Parathyroid adenoma (tissue), 2 donors: ENCODE data around the gene SPACA4.

Experiments
- H2AFZ ChIP-seq: fragments of 300-600 bp; sonication (generic); one replicate; pipeline ENCODE4 v1.7.0; 2017; ENCODE audit warnings: antibody characterized with exemption, mild to moderate bottlenecking
- H3K27ac ChIP-seq: fragments of 300-600 bp; sonication (generic); one replicate; pipeline ENCODE4 v1.7.0; 2017
- H3K27me3 ChIP-seq: fragments of 300-600 bp; sonication (generic); one replicate; pipeline ENCODE4 v1.7.0; 2017; ENCODE audit warnings: low read length; ENCODE audit not compliant: control insufficient read depth, insufficient read depth
- H3K36me3 ChIP-seq: fragments of 300-600 bp; sonication (generic); one replicate; pipeline ENCODE4 v1.7.0; 2017; ENCODE audit warnings: low read length; ENCODE audit not compliant: control insufficient read depth, insufficient read depth
- H3K4me1 ChIP-seq: fragments of 300-600 bp; sonication (generic); one replicate; pipeline ENCODE4 v1.7.0; 2017; ENCODE audit warnings: control low read depth
- H3K4me2 ChIP-seq: fragments of 300-600 bp; sonication (generic); one replicate; pipeline ENCODE4 v1.7.0; 2017; ENCODE audit warnings: low read length
- H3K4me3 ChIP-seq: fragments of 300-600 bp; sonication (generic); one replicate; pipeline ENCODE4 v1.7.0; 2017; ENCODE audit warnings: low read depth, low read length
- H3K79me2 ChIP-seq: fragments of 300-600 bp; sonication (generic); one replicate; pipeline ENCODE4 v1.7.0; 2017; ENCODE audit warnings: control low read depth
- H3K9ac ChIP-seq: fragments of 300-600 bp; sonication (generic); one replicate; pipeline ENCODE4 v1.7.0; 2017; ENCODE audit warnings: mild to moderate bottlenecking
- H3K9me3 ChIP-seq: fragments of 300-600 bp; sonication (generic); one replicate; pipeline ENCODE4 v1.7.0; 2017; ENCODE audit warnings: low read length; ENCODE audit not compliant: control insufficient read depth
- TF ChIP-seq, protein P1 (sequence below): fragments of 300-600 bp; sonication (generic); IDR thresholded peaks from one replicate; pipeline ENCODE4 v1.7.0; 2017; ENCODE audit warnings: antibody characterized with exemption, mild to moderate bottlenecking
- donor health status: primary hyperparathyroidism.

SPACA4 gene

DNA sequence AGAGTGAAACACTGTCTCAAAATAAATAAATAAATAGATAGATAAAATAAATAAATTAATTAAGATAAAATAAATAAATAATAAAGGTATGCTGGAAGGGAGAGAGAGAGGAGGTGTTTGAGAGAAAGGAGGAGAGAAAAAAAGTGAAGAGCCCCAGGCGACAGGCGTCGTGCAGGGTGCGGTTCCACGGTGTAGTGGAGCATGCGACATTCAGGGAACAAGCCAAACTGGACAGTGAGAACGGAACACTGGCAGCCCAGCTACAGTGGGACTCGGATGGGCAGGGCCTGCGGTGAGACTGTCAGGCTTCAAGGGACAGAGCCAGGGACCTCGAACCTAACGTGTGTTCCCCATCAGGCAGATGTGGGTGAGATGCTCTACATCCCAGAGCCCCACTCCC is 45.1 kb upstream of the SPACA4 start:
- Histone ChIP-seq H3K4me1 (peaks cover 4% of the 10 kb centered on the region), H3K79me2 (peaks cover 7% of the 10 kb centered on the region), H3K4me2 (no peak overlapping the region), H3K4me3 (no peak overlapping the region), H3K27ac (no peak overlapping the region), H3K9me3 (no peaks in the 10 kb centered on the region), H3K9ac (no peak overlapping the region), H2AFZ (no peak overlapping the region), H3K36me3 (no peaks in the 10 kb centered on the region), H3K27me3 (no peaks in the 10 kb centered on the region)
- TF ChIP-seq, protein P1, sequence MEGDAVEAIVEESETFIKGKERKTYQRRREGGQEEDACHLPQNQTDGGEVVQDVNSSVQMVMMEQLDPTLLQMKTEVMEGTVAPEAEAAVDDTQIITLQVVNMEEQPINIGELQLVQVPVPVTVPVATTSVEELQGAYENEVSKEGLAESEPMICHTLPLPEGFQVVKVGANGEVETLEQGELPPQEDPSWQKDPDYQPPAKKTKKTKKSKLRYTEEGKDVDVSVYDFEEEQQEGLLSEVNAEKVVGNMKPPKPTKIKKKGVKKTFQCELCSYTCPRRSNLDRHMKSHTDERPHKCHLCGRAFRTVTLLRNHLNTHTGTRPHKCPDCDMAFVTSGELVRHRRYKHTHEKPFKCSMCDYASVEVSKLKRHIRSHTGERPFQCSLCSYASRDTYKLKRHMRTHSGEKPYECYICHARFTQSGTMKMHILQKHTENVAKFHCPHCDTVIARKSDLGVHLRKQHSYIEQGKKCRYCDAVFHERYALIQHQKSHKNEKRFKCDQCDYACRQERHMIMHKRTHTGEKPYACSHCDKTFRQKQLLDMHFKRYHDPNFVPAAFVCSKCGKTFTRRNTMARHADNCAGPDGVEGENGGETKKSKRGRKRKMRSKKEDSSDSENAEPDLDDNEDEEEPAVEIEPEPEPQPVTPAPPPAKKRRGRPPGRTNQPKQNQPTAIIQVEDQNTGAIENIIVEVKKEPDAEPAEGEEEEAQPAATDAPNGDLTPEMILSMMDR, result no peak

GRCh38 chr19:48565090-48565489 is 41.5 kb upstream of the SPACA4 start:
- H3K4me1 ChIP-seq, result no peaks in the 10 kb centered on the region
- H3K36me3 ChIP-seq, result no peaks in the 10 kb centered on the region
- no peak overlapping the region for H3K27ac ChIP-seq
- H3K9me3 ChIP-seq, result no peaks in the 10 kb centered on the region
- TF ChIP-seq, protein P1, result no peak
- peaks cover 4% of the 10 kb centered on the region for H3K79me2 ChIP-seq
- H3K27me3 ChIP-seq, result no peaks in the 10 kb centered on the region
- no peak overlapping the region for H3K4me2 ChIP-seq
- no peak overlapping the region for H3K4me3 ChIP-seq
- no peak overlapping the region for H2AFZ ChIP-seq
- no peak overlapping the region for H3K9ac ChIP-seq

DNA sequence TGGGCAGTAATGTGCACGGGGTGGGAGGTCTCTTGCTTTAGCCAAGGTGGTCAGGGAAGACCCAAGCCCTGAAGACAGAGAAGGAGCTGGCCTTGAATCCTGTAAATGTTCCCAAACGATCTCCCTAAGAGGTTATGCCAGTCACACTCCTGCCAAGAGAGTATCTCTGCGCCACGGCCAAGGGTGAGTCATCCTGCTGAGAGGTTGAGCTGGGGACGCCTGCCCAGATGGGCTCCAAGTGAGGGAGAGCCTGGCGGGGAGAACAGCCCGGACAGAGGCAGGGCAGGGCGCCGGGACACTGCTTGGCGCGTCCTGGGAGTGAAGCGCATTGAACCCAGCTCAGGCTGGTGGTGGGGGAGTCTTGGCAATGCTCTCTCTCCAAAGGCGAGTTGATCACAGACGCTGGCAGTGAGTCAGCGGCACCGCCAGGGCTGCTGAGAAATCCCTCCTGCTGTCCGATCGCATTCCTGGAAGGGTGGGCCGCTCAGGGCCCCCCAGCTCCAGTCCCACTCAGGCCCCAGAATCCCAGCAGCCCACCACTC is 38.1 kb upstream of the SPACA4 start:
- no peaks in the 10 kb centered on the region for H3K79me2 ChIP-seq
- no peak overlapping the region for H3K9ac ChIP-seq
- no peaks in the 10 kb centered on the region for H3K9me3 ChIP-seq
- H3K4me3 ChIP-seq, result no peak overlapping the region
- no peaks in the 10 kb centered on the region for H3K4me1 ChIP-seq
- H3K36me3 ChIP-seq, result no peaks in the 10 kb centered on the region
- H3K27me3 ChIP-seq, result no peaks in the 10 kb centered on the region
- no peak overlapping the region for H3K27ac ChIP-seq
- TF ChIP-seq, protein P1, result no peak
- H3K4me2 ChIP-seq, result no peak overlapping the region
- no peak overlapping the region for H2AFZ ChIP-seq

DNA sequence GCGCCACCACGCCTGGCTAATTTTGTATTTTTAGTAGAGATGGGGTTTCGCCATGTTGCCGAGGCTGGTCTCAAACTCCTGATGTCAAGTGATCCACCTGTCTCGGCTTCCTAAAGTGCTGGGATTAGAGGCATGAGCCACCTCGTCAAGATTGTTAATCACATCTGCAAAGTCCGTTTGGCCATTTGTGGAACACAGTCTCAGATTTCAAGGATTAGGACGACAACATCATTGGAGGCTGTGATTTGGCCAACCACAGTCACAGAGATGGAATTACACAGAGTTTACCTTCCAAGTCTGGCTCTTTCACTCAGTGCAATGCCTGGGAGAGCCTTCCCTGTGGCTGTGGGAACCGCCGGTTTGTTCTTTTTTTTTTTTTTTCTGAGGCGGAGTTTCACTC is 36.7 kb upstream of the SPACA4 start:
- peak overlapping the region; percentile 16 for H2AFZ ChIP-seq
- TF ChIP-seq, protein P1, result no peak

More for the DNA sequence above, 36.7 kb upstream of the SPACA4 start:
- Histone ChIP-seq H3K4me1 (no peaks in the 10 kb centered on the region), H3K27me3 (no peaks in the 10 kb centered on the region), H3K4me2 (no peak overlapping the region), H3K4me3 (no peak overlapping the region), H3K36me3 (no peaks in the 10 kb centered on the region), H3K9me3 (no peaks in the 10 kb centered on the region), H3K79me2 (no peaks in the 10 kb centered on the region), H3K9ac (no peak overlapping the region), H3K27ac (no peak overlapping the region)
